SH-SY5Y (cell line): ENCODE data around the gene SMYD3.

ENCODE experiments used
- GATA2 ChIP-seq: IDR thresholded peaks from 2 replicates; pipeline ENCODE4 v1.6.1; 2011; ENCODE audit warnings: mild to moderate bottlenecking, low read depth, low read length
- GATA3 ChIP-seq: IDR thresholded peaks from 2 replicates; pipeline ENCODE4 v1.6.1; 2011; ENCODE audit warnings: low read depth, mild to moderate bottlenecking, low read length, moderate library complexity

GRCh38 chr1:246157516-246157915 is 349.6 kb downstream of the SMYD3 start:
- TF ChIP-seq GATA3 (no peak), GATA2 (no peak)
